K562 (cell line): ENCODE results near the gene DPH7. TPM values are rescaled to one million over a fixed set of nuclear protein-coding genes. Genes with fewer than 3 reads are reported as not detected.

Experiments
- DPF2 ChIP-seq: fragments of 450-650 bp; IDR thresholded peaks from 2 replicates; pipeline ENCODE4 v1.6.1; 2016
- NFIC ChIP-seq: fragments of 450-650 bp; IDR thresholded peaks from 2 replicates; pipeline ENCODE4 v1.6.1; 2017; ENCODE audit warnings: mild to moderate bottlenecking, inconsistent platforms
- PCBP2 ChIP-seq: fragments of 200-400 bp; formaldehyde crosslinking; IDR thresholded peaks from 2 replicates; pipeline ENCODE4 v1.6.1; 2018; ENCODE audit warnings: low read length, low read depth, mild to moderate bottlenecking, moderate library complexity; ENCODE audit not compliant: poor library complexity, severe bottlenecking
- PHF8 ChIP-seq: fragments of 200-600 bp; sonication (generic); IDR thresholded peaks from 2 replicates; pipeline ENCODE4 v1.6.1; 2012; ENCODE audit warnings: mixed run types, mild to moderate bottlenecking, inconsistent platforms, low read length, moderate library complexity, borderline replicate concordance
- PHTF2 ChIP-seq: fragments of 250-450 bp; sonication (Bioruptor Pico); IDR thresholded peaks from 2 replicates; pipeline ENCODE4 v1.5.0; 2021; ENCODE audit warnings: mild to moderate bottlenecking
- RBBP5 ChIP-seq: fragments of 200-600 bp; sonication (generic); IDR thresholded peaks from 2 replicates; pipeline ENCODE4 v1.6.1; 2012; ENCODE audit warnings: borderline replicate concordance, mild to moderate bottlenecking, low read length, control low read depth, inconsistent platforms; ENCODE audit not compliant: insufficient read depth, poor library complexity, severe bottlenecking
- SRF ChIP-seq, 2 experiments: fragments of 250-450, 450-650 bp in 1 of 2; sonication (Bioruptor Pico) in 1 of 2; sonication (generic) in 1 of 2; formaldehyde crosslinking; IDR thresholded peaks; 2 replicates each; pipeline versions ENCODE4 v1.5.0 to v1.5.1; 2020 to 2022; ENCODE audit warnings: mild to moderate bottlenecking in 1 of 2, missing genetic modification reagents in 1 of 2
- XRCC5 ChIP-seq: fragments of 200-400 bp; formaldehyde crosslinking; IDR thresholded peaks from 2 replicates; pipeline ENCODE4 v1.6.1; 2017; ENCODE audit warnings: low read depth, mild to moderate bottlenecking, low read length
- ZKSCAN8 ChIP-seq: fragments of 200-800 bp; sonication (Bioruptor generic); IDR thresholded peaks from 2 replicates; pipeline ENCODE4 v1.6.1; 2016; ENCODE audit warnings: missing genetic modification characterization, missing compliant biosample characterization
- polyA plus RNA-seq, 8 experiments: library from polyadenylated mRNA; depleted of rRNA in 4 of 8; stranded (reverse) in 5 of 8; unstranded in 3 of 8; fragments of >200 nt; fragmentation: Nextera tagmentation in 2 of 8; fragmentation: Illumina TruSeq in 1 of 8; extraction: Ambion mirVana in 2 of 8; extraction: Trizol in 1 of 8; gene quantifications; 2 replicates each; pipeline versions ENCODE4 v1.2.1 to v1.2.3, GENCODE V29; 2011 to 2014; ENCODE audit warnings: inconsistent platforms in 1 of 8, missing spikeins in 1 of 8
- total RNA-seq, 7 experiments: library from RNA; depleted of rRNA in 6 of 7; stranded (reverse); fragments of >200 nt in 6 of 7; fragmentation: Illumina TruSeq in 2 of 7; extraction: Trizol in 2 of 7; gene quantifications; 2 replicates each; pipeline versions ENCODE4 v1.2.1 to v1.2.3, GENCODE V29; 2011 to 2021; ENCODE audit warnings: low replicate concordance in 1 of 7
- TF ChIP-seq, protein P1 (sequence below), 2 experiments: IDR thresholded peaks; 2 replicates each; pipeline ENCODE4 v1.6.1; 2012; ENCODE audit warnings: improper control_type of control experiment in 2 of 2, low read depth in 2 of 2, low read length in 2 of 2, borderline replicate concordance in 1 of 2
- TF ChIP-seq, protein P2 (sequence below): fragments of 450-650 bp; IDR thresholded peaks from 2 replicates; pipeline ENCODE4 v1.6.1; 2018; ENCODE audit not compliant: partially characterized antibody
- TF ChIP-seq, protein P3 (sequence below): fragments of 250-450 bp; sonication (Bioruptor Pico); IDR thresholded peaks from 2 replicates; pipeline ENCODE4 v1.5.0; 2021
- TF ChIP-seq, protein P4 (sequence below): conservative IDR thresholded peaks from 2 replicates; pipeline ENCODE4 v1.6.1; 2011; ENCODE audit warnings: low read depth, mild to moderate bottlenecking, low read length; ENCODE audit not compliant: control insufficient read depth

The DPH7 gene
- total and polyA plus RNA-seq, 9 of the 15 experiments (the other 6 are each of a cell fraction or from before 2014, with no cell fraction given), result 13.9 to 68.6 (median 41.3) TPM

DNA sequence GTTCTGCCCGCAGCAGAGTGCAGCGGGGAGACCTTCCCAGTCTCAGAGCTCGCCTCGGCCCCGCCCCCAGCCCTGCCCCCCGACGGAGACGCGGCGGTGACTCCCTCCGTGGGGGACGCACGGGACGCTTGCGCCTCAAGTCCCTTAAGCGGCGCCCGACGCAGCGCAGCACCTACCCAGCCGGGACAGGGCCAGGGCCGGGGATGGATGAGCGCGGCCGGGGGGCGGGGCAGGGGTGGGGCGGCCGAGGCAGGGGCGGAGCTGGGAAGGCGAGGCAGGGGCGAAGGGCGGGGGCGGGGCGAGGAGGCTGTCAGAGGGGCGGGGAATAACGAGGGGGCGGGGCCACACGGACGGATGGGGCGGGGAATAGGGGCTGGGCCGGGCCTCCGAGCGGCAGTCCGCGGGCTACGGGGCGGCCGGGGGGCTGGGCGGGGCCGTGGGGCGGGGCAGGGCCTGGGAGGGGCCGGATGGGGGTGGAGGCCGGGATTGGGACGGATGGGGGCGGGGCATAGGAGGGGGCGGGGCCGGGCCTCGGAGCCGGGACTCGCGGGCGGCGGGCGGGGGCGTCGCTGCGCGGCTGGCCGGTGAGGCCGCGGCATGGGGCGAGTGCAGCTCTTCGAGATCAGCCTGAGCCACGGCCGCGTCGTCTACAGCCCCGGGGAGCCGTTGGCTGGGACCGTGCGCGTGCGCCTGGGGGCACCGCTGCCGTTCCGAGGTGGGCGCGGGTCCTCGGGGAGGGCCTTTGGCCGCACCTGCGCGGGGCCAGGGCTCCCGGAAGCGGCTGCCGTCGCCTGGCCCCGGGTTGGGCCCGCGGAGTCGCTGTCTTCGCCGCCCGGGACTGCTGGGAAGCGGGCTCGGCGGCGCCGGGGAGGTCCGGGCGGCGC is 26.6 kb upstream of the DPH7 start, which contains the start of gene ARRDC1 (continued):
- TF ChIP-seq, protein P1, sequence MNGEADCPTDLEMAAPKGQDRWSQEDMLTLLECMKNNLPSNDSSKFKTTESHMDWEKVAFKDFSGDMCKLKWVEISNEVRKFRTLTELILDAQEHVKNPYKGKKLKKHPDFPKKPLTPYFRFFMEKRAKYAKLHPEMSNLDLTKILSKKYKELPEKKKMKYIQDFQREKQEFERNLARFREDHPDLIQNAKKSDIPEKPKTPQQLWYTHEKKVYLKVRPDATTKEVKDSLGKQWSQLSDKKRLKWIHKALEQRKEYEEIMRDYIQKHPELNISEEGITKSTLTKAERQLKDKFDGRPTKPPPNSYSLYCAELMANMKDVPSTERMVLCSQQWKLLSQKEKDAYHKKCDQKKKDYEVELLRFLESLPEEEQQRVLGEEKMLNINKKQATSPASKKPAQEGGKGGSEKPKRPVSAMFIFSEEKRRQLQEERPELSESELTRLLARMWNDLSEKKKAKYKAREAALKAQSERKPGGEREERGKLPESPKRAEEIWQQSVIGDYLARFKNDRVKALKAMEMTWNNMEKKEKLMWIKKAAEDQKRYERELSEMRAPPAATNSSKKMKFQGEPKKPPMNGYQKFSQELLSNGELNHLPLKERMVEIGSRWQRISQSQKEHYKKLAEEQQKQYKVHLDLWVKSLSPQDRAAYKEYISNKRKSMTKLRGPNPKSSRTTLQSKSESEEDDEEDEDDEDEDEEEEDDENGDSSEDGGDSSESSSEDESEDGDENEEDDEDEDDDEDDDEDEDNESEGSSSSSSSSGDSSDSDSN (IDR thresholded peaks at IDR 0.05; ENCODE audit: borderline replicate concordance in 1 of 2, low read depth in 2 of 2, low read length in 2 of 2), result peak; percentile 83 to 89; a peak in 2 of 4 replicates
- no peak for TF ChIP-seq ZKSCAN8
- no peak for TF ChIP-seq DPF2
- no peak for TF ChIP-seq SRF (CRISPR knock-in tag; IDR thresholded peaks at IDR 0.05)
- TF ChIP-seq NFIC, result peak; percentile 5; the same call in 1 of the 2 replicates
- no peak for TF ChIP-seq PCBP2
- TF ChIP-seq, protein P2, sequence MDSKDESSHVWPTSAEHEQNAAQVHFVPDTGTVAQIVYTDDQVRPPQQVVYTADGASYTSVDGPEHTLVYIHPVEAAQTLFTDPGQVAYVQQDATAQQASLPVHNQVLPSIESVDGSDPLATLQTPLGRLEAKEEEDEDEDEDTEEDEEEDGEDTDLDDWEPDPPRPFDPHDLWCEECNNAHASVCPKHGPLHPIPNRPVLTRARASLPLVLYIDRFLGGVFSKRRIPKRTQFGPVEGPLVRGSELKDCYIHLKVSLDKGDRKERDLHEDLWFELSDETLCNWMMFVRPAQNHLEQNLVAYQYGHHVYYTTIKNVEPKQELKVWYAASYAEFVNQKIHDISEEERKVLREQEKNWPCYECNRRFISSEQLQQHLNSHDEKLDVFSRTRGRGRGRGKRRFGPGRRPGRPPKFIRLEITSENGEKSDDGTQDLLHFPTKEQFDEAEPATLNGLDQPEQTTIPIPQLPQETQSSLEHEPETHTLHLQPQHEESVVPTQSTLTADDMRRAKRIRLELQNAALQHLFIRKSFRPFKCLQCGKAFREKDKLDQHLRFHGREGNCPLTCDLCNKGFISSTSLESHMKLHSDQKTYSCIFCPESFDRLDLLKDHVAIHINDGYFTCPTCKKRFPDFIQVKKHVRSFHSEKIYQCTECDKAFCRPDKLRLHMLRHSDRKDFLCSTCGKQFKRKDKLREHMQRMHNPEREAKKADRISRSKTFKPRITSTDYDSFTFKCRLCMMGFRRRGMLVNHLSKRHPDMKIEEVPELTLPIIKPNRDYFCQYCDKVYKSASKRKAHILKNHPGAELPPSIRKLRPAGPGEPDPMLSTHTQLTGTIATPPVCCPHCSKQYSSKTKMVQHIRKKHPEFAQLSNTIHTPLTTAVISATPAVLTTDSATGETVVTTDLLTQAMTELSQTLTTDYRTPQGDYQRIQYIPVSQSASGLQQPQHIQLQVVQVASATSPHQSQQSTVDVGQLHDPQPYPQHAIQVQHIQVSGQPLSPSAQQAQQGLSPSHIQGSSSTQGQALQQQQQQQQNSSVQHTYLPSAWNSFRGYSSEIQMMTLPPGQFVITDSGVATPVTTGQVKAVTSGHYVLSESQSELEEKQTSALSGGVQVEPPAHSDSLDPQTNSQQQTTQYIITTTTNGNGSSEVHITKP, result no peak
- TF ChIP-seq, protein P3, sequence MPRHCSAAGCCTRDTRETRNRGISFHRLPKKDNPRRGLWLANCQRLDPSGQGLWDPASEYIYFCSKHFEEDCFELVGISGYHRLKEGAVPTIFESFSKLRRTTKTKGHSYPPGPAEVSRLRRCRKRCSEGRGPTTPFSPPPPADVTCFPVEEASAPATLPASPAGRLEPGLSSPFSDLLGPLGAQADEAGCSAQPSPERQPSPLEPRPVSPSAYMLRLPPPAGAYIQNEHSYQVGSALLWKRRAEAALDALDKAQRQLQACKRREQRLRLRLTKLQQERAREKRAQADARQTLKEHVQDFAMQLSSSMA, result no peak
- no peak for TF ChIP-seq PHTF2 (CRISPR knock-in tag)
- TF ChIP-seq PHF8, result peak; percentile 90; the same call in 1 of the 2 replicates
- TF ChIP-seq RBBP5, result peak; percentile 60
- TF ChIP-seq, protein P4, sequence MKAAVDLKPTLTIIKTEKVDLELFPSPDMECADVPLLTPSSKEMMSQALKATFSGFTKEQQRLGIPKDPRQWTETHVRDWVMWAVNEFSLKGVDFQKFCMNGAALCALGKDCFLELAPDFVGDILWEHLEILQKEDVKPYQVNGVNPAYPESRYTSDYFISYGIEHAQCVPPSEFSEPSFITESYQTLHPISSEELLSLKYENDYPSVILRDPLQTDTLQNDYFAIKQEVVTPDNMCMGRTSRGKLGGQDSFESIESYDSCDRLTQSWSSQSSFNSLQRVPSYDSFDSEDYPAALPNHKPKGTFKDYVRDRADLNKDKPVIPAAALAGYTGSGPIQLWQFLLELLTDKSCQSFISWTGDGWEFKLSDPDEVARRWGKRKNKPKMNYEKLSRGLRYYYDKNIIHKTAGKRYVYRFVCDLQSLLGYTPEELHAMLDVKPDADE, result peak; percentile 30; the same call in 1 of the 2 replicates
- no peak for TF ChIP-seq XRCC5
